ENCODE measurements around the gene OSBPL5. TPM values are rescaled to one million over a fixed set of nuclear protein-coding genes. Genes with fewer than 3 reads are reported as not detected.

OSBPL5 gene
- total RNA-seq, 4 donors from 2014 or later = 9.2 to 18.5 (median 14.0) TPM

DNA sequence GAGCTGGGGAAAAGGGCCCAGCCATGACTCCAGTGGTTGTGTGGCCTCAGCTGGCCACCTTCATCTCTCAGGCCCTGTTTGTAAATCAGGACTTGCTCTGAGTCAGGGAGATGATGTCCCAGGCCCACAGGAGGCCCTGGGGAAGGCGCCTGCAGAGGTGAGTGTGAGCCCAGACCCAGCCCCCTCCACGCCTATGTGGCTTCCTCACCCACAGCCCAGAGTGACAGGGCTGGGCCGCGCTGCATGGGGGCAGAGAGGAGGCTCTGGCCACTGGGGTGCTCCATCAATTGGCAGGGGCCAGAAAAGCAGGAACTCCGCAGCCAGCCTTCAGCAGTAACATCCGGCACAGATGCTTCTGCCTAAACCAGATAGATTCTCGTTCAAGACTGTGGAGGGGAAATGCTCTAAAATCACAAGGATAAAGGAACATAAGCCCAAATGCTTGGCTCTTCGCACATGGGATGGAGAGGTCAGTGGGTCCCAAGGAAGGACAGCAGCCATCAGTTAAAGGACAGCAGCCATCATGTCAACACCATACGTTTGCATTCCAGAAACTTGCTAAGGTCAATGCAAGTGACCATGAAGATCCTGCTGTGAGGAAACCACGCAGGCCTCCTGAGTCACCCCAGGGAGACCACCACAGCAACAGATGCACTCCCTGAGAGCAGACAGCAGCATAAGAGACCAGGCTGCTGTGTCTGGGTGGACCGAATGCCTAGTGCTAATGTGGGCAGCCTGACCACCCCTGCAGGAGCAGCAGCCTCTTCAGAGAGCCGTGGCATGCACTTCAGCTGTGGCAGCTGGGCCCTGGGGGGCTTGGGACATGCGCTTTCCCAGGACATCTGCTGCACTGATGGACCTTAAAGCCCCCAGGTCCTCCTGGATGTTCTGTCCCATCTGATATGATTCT lies 28.3 kb downstream of the OSBPL5 start:
- no peak for ATAC-seq
- TF ChIP-seq, protein P1, sequence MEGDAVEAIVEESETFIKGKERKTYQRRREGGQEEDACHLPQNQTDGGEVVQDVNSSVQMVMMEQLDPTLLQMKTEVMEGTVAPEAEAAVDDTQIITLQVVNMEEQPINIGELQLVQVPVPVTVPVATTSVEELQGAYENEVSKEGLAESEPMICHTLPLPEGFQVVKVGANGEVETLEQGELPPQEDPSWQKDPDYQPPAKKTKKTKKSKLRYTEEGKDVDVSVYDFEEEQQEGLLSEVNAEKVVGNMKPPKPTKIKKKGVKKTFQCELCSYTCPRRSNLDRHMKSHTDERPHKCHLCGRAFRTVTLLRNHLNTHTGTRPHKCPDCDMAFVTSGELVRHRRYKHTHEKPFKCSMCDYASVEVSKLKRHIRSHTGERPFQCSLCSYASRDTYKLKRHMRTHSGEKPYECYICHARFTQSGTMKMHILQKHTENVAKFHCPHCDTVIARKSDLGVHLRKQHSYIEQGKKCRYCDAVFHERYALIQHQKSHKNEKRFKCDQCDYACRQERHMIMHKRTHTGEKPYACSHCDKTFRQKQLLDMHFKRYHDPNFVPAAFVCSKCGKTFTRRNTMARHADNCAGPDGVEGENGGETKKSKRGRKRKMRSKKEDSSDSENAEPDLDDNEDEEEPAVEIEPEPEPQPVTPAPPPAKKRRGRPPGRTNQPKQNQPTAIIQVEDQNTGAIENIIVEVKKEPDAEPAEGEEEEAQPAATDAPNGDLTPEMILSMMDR (IDR thresholded peaks at IDR 0.05 in 4 of 5, conservative IDR thresholded peaks at IDR 0.05 in 1 of 5) = no peak
- no peak for TF ChIP-seq POLR2A (IDR thresholded peaks at IDR 0.05)
- Histone ChIP-seq H3K27ac (no peak overlapping the region), H3K36me3 (no peaks in the 10 kb centered on the region), H3K4me1 (peaks cover 0 to 9% of the 10 kb centered on the region in 2 donors), H3K4me3 (no peak overlapping the region), H3K9me3 (no peaks in the 10 kb centered on the region), H3K27me3 (no peaks in the 10 kb centered on the region)
- intact Hi-C loops (cut with DNase I; ENCODE audit: low total_unique reads) (no loop called here), in situ Hi-C loops (cut with MboI; ENCODE audit: low sequenced_read_pairs in 4 of 4) (no loop called here)
- DNase-seq = peak in 1 of 2 donors; percentile 9

DNA sequence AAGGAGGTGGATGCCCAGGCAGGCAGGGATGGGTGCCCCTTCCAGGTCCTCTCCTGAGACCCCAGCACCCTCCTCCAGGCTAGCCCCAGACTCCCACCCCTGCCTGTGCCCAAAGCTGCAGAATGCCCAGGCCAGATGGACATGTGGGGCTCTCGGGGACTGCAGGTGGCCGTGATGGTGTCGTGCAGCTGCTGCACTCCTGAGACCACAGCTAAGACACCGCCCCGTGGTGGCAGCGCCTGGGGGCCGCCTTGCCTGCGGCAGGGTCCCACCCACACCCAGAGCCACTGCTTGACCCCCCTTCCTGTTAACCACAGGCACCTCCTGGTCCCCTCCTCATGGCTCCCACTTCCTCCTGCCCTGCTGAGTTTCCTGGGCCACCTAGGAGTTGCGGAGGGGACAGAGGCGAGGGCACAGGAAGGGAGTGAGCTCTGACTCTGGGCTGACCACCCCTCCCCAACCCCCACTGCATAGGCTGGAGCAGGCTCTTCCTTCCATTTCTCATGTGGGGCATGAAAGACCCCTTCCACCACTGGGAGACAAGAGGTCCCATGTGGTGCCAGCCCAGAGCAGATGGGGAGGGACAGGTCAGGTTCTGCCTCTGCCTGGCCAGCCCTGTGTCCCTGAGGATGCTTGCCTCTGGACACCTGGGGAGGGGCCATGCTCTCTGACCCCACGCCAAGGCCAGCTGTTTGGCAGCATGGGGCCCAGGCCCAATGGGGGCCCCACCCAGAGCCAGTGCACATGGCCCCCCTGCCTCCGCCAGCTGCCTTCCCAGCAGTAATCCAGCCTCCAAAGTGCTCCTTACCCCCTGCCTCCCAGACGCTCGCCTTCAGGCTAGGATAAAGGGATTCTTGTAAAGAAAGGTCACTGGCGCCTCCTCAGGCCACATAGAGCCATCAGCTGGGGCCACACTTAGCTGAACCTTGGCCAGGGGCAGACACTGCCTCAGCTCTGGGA lies 29.3 kb downstream of the OSBPL5 start:
- Histone ChIP-seq H3K4me1 (peaks cover 0 to 9% of the 10 kb centered on the region in 2 donors), H3K9me3 (no peaks in the 10 kb centered on the region), H3K4me3 (no peak overlapping the region), H3K27ac (no peak overlapping the region), H3K27me3 (no peaks in the 10 kb centered on the region), H3K36me3 (no peaks in the 10 kb centered on the region)
- in situ Hi-C loops (cut with MboI; ENCODE audit: low sequenced_read_pairs in 4 of 4) = no loop called here
- intact Hi-C loops (cut with DNase I; ENCODE audit: low total_unique reads) = no loop called here
- no peak for TF ChIP-seq POLR2A (IDR thresholded peaks at IDR 0.05)
- TF ChIP-seq, protein P1 (IDR thresholded peaks at IDR 0.05 in 4 of 5, conservative IDR thresholded peaks at IDR 0.05 in 1 of 5) = no peak
- peak in 1 of 2 donors; percentile 11 for DNase-seq
- ATAC-seq = no peak

DNA sequence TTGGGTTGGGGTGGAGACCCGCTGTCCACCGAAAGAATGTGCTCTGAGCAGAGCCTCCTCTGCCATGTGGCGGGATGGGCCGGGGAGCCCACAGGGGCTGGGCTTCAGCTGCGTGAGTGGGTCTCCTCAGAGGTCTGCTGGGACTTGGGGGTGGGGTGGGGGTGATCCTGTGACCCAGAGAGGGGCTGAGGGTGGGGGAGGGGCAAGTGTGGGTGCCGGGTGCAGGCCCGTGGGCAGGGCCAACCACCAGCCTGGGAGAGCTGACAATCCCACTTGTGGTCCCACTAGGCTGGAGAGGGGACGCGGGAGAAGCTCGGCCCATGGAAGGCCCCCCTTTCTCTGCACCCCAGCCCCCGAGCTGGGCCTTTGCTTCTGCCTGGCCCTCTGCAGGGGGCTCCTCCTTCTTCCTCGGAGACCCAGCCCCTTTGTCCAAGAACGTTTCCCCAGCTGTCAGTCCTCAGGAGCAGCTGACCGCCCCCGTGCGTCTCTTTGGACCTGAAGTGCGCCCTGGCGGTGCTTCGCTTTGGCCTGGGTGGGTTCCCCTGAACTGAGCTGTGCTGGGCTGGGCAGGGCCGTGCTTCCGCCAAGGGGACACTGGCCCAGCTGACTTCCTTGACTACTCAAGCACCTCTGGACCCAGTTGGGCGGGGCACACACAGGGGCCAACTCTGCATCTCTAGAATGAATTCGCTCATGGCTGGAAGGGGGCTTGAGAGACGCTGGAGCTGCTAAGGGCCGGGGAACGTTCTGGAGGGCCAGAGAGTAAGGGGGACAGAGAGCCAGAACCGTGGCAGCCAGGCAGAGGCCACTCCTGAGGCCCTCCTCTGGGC lies 30.2 kb downstream of the OSBPL5 start:
- Histone ChIP-seq H3K27ac (no peak overlapping the region), H3K4me3 (no peak overlapping the region), H3K4me1 (peaks cover 0 to 9% of the 10 kb centered on the region in 2 donors), H3K9me3 (no peaks in the 10 kb centered on the region), H3K36me3 (no peaks in the 10 kb centered on the region), H3K27me3 (no peaks in the 10 kb centered on the region)
- ATAC-seq (no peak), DNase-seq (peak in 1 of 2 donors; percentile 16)
- in situ Hi-C loops (cut with MboI; ENCODE audit: low sequenced_read_pairs in 4 of 4) (no loop called here), intact Hi-C loops (cut with DNase I; ENCODE audit: low total_unique reads) (no loop called here)
- TF ChIP-seq, protein P1 (IDR thresholded peaks at IDR 0.05 in 4 of 5, conservative IDR thresholded peaks at IDR 0.05 in 1 of 5) = no peak
- TF ChIP-seq POLR2A (IDR thresholded peaks at IDR 0.05) = no peak

DNA sequence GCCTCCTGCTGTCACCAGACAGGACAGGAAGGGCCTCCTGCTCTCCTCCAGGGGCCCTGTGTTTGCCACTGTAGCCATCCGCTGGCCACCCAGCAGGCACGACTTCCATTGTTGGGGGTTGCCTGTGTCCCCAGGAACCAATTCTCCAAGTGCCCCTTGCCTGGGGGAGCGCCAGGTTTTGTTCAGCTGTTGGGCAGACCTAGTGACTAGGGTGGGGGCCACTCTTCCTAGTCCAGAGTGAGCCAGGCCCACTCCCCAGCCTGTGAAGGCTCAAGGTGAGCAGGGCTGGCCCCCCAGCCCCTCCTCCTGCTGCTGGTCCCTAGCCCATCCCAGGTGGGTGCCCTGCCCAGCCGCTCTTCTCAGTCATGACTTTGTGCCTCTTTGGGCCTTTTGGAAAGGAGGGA lies 30.9 kb downstream of the OSBPL5 start:
- no peak overlapping the region for H3K27ac ChIP-seq
- H3K4me1 ChIP-seq = peaks cover 0 to 9% of the 10 kb centered on the region in 2 donors
- ATAC-seq = no peak

More for the DNA sequence above, 30.9 kb downstream of the OSBPL5 start:
- in situ Hi-C loops (cut with MboI; ENCODE audit: low sequenced_read_pairs in 4 of 4) = no loop called here
- intact Hi-C loops (cut with DNase I; ENCODE audit: low total_unique reads) = no loop called here
- DNase-seq = peak in 1 of 2 donors; percentile 10
- Histone ChIP-seq H3K36me3 (no peaks in the 10 kb centered on the region), H3K4me3 (no peak overlapping the region), H3K27me3 (no peaks in the 10 kb centered on the region), H3K9me3 (no peaks in the 10 kb centered on the region)
- TF ChIP-seq, protein P1 (IDR thresholded peaks at IDR 0.05 in 4 of 5, conservative IDR thresholded peaks at IDR 0.05 in 1 of 5) = no peak
- TF ChIP-seq POLR2A (IDR thresholded peaks at IDR 0.05) = no peak

Measured in gastrocnemius medialis (tissue), 4 donors.